Measurements from ENCODE around the gene ST3GAL2. TPM values are rescaled to one million over a fixed set of nuclear protein-coding genes. Genes with fewer than 3 reads are reported as not detected.

ST3GAL2 gene
- total RNA-seq, 1 donor from 2014 or later, result 53.0 TPM

- Mint-ChIP-seq H3K4me3 (peak overlapping the region; percentile 97), H3K36me3 (peaks cover 4% of the 10 kb centered on the region), H3K27ac (peak overlapping the region; percentile 98), H3K27me3 (ENCODE audit: low read depth) (no peaks in the 10 kb centered on the region), H3K4me1 (peaks cover 57% of the 10 kb centered on the region), H3K9me3 (no peaks in the 10 kb centered on the region)
- peak; percentile 40 to 69 for DNase-seq (ENCODE audit: low spot score in 2 of 2, unreplicated experiment in 2 of 2)
- no peak for TF ChIP-seq CTCF (IDR thresholded peaks at IDR 0.05; ENCODE audit: unreplicated experiment)
Observed at GRCh38 chr16:70437017-70437581, 1.8 kb downstream of the ST3GAL2 start.

DNA sequence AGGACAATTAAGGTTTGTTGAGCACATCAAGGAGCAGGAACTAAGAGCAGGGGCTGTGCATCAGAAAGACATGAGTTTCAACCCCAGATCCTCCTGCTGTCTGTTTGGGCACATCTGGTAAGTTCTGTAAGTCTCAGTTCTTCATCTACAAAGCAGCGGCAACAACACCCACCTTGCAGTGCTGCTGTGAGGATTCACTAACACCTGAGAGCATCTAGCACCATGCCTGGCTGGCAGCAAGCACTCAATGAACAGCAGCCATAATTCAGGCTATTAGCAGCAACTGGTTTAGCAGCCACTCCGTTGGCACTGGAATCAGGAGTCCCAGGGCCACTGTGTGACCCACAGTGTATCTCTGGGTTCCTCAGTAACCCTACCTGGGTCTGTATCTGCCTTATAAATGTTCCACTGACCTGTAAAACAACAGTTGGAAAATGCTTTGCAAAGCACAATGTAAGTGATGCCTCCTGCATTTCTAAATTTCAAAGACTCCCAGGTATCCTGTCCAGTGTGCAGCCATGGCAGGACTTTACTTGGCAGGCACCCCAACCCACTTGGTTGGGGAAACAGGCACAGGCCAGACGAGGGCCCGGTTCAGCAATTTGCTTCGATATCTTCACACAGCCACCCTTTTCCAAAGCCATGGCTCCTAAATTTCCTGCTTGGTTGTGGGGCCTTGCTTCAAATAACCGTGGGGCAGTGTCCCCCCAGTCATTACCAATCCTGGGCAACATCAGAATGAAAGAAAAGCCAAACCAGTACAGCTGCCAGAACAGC, 4.2 kb downstream of the ST3GAL2 start:
- Mint-ChIP-seq H3K4me3 (no peak overlapping the region), H3K9me3 (no peaks in the 10 kb centered on the region), H3K4me1 (peaks cover 70% of the 10 kb centered on the region), H3K36me3 (peaks cover 4% of the 10 kb centered on the region), H3K27me3 (ENCODE audit: low read depth) (no peaks in the 10 kb centered on the region), H3K27ac (peak overlapping the region; percentile 88)
- no peak for TF ChIP-seq CTCF (IDR thresholded peaks at IDR 0.05; ENCODE audit: unreplicated experiment)
- no peak for DNase-seq (ENCODE audit: low spot score in 2 of 2, unreplicated experiment in 2 of 2)

DNA sequence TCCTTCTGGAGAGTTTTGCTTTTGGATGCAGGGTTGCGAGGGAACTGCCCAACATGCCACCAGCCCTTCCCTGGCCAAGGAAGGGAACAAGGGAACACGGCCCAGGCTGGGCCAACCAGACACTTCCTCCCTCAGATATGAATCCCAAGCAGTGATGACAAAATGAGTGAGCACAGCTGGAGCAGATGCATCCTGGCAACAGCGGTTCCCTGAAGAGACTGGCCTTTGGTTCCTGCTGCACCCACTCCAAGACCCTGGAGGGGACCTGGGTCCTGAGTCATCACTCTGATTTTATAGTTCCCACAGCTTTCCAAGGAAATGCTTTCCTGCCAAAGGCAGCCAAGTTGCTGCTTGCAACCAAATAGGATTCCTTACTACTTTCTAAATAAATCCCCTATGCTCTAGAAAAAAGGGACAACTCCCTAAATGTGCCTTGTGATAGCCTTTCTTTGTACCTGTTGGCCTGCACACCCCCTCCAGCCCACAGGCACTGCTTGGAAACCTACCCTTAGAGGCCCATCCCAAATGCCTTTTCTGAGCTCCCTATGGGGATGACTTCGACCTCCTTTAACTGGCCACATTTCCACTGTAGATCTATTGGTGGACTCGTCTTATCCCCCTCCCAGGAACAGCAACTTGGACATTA, 5.3 kb downstream of the ST3GAL2 start:
- H3K27ac Mint-ChIP-seq, result peak overlapping the region; percentile 88
- DNase-seq (ENCODE audit: low spot score in 2 of 2, unreplicated experiment in 2 of 2), result no peak

GRCh38 chr16:70432723-70433457, 6.0 kb downstream of the ST3GAL2 start:
- Mint-ChIP-seq H3K9me3 (no peaks in the 10 kb centered on the region), H3K4me3 (peak overlapping the region; percentile 24), H3K27ac (peak overlapping the region; percentile 88), H3K27me3 (ENCODE audit: low read depth) (no peaks in the 10 kb centered on the region), H3K4me1 (peaks cover 77% of the 10 kb centered on the region), H3K36me3 (peaks cover 4% of the 10 kb centered on the region)
- DNase-seq (ENCODE audit: low spot score in 2 of 2, unreplicated experiment in 2 of 2), result no peak
- no peak for TF ChIP-seq CTCF (IDR thresholded peaks at IDR 0.05; ENCODE audit: unreplicated experiment)

More for the DNA sequence above, 5.3 kb downstream of the ST3GAL2 start:
- H3K9me3 Mint-ChIP-seq, result no peaks in the 10 kb centered on the region
- peak overlapping the region; percentile 24 for H3K4me3 Mint-ChIP-seq
- peaks cover 74% of the 10 kb centered on the region for H3K4me1 Mint-ChIP-seq
- TF ChIP-seq CTCF (IDR thresholded peaks at IDR 0.05; ENCODE audit: unreplicated experiment), result no peak
- H3K27me3 Mint-ChIP-seq (ENCODE audit: low read depth), result no peaks in the 10 kb centered on the region
- peaks cover 4% of the 10 kb centered on the region for H3K36me3 Mint-ChIP-seq

GRCh38 chr16:70432356-70432722, 6.6 kb downstream of the ST3GAL2 start:
- no peaks in the 10 kb centered on the region for H3K27me3 Mint-ChIP-seq (ENCODE audit: low read depth)
- H3K36me3 Mint-ChIP-seq, result peaks cover 4% of the 10 kb centered on the region
- peaks cover 77% of the 10 kb centered on the region for H3K4me1 Mint-ChIP-seq
- no peaks in the 10 kb centered on the region for H3K9me3 Mint-ChIP-seq
- no peak overlapping the region for H3K4me3 Mint-ChIP-seq
- H3K27ac Mint-ChIP-seq, result no peak overlapping the region
- TF ChIP-seq CTCF (IDR thresholded peaks at IDR 0.05; ENCODE audit: unreplicated experiment), result no peak
- DNase-seq (ENCODE audit: low spot score in 2 of 2, unreplicated experiment in 2 of 2), result no peak

All from mesothelial cell of epicardium (in vitro differentiated cells).